Stimulated activated CD8-positive, alpha-beta memory T cell treated with anti-CD3 and anti-CD28 coated beads, Interleukin-7, amount 100 ng/mL, for 24 hours (primary cell): ENCODE measurements around the gene CWC27.
"Not testable (repeated sequence)": the region's sequence is repeated elsewhere in the genome, so short reads cannot be mapped to it uniquely, and the experiment has no call there.

Experiments
- DNase-seq: peaks from one replicate; pipeline ENCODE4 v3.0.0-alpha.2; 2020; ENCODE audit warnings: low read depth

The CWC27 gene

DNA sequence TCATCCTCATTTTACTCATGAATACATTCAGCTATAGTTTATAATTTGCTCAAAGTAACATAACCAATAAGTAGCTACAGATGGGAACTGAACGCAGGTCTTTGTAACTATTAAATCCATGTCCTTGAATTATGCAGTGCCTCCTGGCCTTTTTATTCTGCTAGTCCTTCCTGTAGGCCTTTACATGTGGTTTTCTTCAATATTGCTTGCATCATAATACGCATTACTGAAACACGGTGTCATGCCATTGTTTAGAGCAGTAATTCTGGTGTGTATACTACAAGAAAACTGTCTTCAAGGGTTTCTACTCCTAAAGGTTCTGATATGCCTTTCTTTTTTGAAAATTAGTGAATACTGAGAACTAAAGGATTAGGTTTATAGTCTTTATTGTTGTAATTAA is 20.7 kb downstream of the CWC27 start:
- DNase-seq: no peak

DNA sequence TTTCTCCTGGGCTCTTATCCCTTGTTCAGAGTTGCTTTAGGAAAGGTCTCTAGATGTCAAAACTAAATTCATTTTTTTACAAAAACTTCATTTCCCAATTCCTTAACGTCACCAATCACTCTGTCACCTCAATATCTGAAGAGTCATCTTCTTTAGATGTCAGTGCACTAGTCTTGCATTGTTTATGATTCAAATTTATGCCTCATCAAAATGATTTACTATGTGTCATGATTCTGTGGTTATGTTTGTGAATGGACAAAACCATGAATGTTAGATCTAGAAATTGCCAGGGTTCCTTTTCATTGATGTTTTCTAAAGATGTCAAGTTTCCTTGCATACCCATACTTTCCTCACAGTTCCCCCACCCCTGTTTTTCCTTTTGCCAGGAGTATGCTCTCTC is 21.5 kb downstream of the CWC27 start:
- no peak for DNase-seq

DNA sequence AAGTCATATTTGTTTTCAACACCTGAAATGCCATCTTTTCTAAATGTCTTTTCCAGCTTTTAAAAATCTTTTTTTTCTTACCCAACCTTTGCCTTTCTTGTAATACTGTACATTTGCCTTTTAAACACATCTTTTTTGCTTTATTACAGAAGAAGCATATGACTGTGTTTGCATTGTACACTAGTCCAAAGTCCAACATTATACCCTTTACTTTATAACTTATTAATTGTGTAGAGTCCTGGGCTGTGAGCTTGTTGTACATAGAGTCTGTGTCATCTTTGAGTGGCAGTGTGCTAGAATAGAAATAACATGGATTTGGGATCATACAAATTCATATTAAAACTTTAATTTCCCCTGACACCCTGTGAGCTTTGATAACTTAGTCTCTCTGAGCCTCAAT is 23.7 kb downstream of the CWC27 start:
- no peak for DNase-seq

DNA sequence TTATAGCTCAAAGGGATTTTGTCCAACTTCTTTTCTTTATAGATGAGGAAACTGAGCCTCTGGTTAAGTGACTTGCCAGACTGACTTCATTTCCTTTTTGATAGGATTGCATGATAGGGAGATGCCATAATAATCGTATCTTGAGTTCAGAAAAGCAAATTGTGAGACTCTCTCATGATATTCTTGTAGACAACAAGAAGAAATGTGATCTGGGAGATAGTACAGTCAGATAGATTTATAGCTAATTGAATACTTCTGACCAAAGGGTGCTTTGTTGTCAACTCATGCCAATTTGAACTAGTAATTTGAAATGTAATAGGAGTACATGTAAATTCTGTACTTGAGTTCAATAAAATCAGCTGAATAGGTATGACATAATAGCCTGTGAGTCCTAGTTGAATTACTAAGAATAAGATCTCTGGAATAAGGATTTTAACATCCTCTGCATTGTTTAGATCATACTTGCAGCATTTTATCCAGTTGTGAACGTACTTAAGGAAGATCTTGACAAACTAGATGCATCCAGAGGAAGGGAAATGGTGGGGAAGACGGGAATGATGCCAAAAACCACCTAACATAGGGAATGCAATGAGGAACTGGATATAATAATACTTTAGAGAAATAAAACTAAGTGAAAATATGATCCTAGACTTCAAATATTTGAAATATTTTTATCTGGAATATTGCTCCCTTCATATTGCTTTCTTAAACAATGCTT is 25.5 kb downstream of the CWC27 start:
- DNase-seq: no peak

DNA sequence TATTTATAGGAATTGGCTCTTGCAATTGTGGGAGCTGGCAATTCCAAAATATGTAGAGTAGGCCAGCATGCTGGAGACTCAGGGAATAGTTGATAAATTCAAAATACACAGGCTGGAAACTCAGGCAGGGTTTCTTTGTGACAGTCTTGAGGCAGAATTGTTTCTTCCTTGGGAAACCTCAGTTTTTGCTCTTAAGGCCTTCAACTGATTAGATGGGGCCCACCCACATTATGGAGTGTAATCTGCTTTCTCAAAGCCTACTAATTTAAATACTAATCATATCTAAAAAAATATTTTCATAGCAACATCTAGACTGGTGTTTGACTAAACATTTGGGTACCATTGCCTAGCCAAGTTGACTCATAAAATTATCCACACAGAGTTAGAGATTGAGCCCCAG is 27.6 kb downstream of the CWC27 start:
- DNase-seq: no peak

DNA sequence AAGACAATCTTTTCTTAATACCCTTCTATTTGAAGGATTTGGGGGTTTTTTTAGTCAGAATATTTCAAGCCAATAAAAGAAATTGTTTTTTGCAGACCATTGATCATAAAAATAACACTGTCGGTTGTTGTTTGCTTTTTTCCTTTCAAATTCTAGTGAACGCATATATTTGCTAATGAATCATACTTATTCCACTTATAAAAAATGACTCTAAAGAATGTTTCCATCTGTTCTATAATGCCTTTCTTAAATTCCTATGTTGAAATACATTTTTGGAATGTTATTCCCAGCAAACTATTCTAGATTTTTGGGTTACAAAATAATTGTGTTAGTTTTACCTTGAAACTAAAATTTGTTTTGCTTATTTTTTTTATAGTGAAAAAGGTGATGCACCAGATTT is 32.2 kb downstream of the CWC27 start:
- no peak for DNase-seq

DNA sequence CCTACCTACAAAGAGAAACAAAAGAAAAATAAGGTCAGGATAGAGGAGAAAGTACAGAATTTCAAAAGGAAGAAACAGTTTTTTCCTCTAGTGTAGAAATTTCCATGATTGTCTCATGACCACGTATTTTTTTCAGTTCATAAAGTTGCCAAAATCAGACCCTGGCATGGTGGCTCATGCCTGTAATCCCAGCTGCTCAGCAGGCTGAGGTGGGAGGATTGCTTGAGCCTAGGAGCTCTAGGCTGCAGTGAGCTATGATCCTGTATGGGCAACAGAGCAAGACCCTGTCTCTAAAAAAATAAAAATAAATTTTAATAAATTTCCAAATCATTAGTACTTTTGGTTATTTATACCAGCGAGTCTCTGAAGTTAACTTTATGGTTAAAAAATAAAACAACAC is 37.8 kb downstream of the CWC27 start:
- no peak for DNase-seq

DNA sequence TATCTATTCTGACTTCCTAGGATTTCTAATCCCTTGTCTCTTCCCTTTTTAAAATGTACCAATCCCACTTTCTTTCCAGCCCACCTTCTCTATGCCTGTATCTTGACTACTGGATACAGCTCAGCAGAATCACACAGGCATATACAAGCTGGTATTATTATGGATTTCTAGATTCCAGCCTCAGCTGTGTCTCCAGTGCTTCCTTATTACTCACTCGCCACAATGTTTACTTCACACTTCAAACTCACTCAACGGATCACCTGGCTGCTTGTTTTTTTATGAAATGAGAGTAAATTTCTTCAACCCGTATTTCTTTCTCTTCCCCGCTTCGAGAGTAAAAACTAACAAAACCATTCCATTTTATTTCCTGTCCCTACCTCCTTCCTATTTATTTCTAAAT is 38.8 kb downstream of the CWC27 start:
- DNase-seq: no peak

DNA sequence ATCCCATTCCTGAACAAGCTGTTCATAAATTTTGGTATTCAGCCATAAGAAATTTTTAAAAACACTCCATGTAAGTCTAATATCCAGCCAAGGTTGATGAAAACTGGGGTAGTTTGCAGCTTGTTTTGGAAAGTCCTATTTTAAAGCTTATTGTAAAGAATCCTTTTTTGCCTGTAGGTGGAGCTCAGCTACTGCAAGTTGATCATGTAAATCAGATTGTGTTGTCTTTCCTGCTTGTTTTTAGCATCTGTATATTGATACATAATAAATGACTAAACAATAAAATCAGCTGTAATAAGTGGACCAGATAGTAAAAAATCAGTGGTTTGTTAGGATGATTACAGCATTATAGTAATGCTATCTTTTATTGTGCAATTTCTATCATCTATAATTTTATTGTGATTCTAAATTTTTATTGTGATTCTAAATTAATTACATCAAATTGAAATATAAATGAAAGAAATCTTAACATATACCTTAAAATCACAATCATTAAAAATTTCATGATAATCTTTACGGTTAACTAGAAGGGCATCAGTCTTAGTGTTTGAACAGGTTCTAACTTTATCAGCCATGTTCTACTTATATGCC is 42.4 kb downstream of the CWC27 start:
- DNase-seq: no peak

DNA sequence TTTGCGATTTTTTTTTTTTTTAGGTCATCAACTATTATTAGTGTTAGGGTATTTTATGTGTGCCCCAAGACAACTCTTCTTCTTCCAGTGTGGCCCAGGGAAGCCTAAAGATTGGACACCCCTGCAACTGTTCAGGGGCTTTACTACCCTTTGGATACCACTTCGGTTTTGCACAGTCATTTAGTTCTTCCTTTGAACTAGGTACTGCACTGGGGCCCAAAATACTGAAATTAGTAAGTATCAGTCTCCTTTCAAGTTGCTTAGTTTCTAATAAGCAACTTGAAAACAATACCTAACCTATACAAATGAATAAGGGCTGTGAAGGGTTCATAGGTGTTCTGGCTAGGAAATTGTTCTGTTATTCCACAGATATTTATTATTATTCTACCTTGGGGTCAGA is 45.3 kb downstream of the CWC27 start:
- no peak for DNase-seq

DNA sequence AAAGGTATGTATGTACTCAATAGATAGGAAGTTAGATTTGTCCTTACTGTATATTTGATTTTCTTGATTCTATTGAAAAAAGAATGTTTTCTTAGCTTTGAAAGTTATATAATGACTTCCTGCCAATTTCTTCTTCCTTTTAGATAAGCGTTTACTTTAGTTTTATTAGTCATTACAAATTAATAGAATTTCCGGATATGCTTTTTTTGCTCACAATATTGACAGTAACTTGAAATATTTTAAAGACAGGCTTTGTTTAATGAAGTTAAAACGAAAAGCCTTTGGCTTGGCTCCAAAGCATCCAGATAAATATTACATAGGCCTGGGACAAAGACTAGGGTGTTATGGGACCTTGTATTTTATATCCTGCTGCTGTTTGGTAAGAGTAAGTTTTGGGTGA is 49.5 kb downstream of the CWC27 start:
- no peak for DNase-seq

DNA sequence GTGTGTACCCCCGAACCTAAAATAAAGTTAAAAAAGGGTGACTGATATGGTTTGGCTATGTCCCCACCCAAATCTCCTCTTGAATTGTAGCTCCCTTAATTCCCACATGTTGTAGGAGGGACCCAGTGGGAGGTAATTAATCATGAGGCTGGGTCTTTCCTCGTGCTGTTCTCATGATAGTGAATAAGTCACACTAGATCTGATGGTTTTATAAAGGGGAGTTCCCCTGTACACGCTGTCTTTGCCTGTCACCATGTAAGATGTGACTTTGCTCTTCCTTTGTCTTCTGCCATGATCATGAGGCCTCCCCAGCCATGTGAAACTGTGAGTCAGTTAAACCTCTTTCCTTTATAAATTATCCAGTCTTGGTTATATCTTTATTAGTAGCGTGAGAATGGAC is 50.6 kb downstream of the CWC27 start:
- not testable (repeated sequence) for DNase-seq

DNA sequence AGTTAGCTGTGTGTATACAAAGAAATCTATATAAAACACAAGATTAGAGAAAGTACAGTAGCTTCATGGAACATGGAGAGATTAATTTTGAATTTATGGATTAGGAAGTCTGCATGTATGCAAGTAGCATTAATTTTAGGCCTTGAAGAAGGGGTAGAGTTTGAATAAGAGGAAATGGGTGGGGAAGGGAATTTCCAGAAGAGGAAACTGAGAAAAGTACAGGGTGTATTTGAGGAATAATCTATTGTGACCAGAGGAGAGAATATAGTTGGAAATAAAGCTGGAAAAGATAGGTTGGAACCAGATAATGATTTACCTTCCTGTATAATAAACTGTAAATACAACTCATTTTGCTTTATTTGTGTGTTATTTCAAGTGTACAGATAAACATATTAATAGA is 53.6 kb downstream of the CWC27 start:
- no peak for DNase-seq

DNA sequence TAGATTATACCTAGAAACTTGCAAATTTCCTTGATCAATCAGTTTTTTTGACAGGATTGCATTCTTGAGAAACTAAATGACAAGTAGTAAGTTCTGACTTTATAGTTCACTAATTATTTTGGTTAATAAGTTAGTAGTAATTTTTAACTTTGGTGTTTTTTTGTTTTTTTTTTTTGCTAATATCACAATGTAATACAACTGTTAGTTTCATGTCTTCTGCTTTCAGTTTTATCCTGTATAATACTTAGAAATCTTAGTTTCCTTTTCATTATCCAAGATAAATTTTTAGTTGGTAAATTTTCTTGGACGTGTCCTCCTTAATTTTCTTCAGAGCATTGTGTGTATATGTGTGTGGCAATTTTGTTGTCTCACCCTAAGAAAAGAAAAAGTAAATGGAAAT is 57.8 kb downstream of the CWC27 start:
- no peak for DNase-seq

DNA sequence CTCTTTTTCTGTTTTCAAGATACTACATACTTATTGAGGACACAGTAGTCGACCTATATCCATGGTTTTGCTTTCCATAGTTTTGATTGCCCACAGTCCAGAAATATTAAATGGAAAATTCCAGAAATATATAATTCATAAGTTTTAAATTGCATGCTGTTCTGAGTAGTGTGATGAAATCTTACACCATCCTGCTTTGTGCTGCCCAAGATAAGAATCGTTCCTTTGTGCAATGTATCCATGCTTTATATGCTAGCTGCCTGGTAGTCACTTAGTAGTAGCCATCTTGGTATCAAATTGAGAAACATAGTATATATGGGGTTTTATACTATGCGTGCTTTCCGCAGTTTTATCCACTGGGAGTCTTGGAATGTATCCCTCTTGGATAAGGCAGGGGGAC is 59.0 kb downstream of the CWC27 start:
- DNase-seq: no peak

DNA sequence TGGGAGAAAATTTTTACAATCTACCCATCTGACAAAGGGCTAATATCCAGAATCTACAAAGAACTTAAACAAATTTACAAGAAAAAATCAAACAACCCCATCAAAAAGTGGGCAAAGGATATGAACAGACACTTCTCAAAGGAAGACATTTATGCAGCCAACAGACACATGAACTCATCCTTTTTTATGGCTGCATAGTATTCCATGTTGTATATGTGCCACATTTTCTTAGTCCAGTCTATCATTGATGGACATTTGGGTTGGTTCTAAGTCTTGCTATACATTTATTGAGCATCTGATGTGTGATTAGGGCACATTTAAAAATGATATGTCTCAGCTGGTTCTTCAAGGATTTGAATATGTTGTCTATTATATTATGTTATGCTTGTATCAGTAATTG is 61.9 kb downstream of the CWC27 start:
- DNase-seq: not testable (repeated sequence)

DNA sequence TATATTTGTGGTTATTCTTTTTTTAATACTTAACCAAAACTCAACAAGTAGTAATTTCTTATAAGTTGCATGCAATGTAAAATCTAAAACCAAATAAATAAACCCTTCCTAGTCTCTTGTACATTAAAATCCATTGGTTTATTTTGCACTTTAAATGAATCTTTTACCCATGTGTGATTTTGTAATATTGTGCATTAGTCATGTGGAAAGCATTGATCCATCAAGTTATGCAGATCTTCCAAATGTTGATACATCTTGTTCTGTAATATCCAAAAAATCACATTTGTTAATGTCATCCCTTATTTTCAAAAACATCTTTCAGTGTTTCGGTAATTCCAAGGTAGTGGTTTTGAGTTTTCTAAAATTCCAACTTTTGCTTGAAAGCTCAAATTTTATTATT is 63.3 kb downstream of the CWC27 start:
- no peak for DNase-seq

DNA sequence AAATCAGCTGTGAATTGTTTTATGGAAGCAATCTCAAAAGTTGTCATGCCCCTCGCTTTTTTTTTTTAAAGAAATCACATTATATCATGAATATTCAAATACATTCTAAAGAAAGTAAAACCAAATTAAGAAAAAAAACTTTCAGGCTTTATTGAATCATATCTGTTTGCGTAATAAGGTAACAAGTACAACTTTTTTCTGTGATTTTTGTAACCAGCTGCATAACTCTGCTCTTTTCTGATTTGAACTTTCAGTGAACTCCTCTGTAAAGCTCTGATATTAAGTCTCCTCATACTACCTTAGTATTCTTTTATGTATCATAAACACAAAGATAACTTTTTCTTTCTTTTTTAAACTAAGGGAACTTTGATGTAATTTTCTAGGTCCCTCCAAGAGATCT is 65.3 kb downstream of the CWC27 start:
- DNase-seq: no peak

DNA sequence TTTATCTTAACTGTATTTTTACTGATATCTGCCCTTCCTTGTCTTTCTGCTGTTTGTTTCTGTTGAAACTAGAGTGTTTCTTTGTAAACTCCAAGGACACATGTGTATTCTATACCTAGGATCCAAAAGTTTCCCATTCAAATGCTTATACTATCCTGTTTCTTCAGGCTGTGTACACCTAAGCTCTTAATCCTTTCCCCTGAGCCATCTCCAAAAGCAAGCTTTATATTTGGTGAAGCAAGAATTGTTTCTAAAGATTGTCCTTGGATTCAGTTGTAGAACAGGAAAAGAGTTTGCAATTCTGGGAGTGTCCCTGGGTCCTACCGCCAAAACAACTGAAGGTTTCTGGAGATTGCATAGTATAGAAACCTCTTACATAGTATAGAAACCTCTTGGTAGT is 65.9 kb downstream of the CWC27 start:
- DNase-seq: no peak

DNA sequence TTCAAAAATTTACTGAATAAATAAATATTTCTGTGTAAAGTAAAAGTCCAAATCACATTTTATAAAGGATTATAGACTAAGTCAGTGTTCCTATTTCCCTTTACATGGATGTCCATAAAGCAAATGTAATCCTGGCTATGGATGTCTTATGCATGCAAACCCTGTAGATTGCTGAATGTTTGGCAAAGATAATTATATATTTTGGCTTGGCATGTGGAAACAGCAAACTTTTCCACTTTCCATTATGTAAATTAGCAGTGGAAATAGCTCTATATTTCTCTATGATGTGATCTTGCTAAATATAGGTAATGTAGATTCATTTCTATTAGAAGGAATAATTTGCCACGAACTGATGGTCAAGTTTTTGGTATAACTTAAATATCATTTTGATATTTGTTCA is 66.5 kb downstream of the CWC27 start:
- DNase-seq: no peak

DNA sequence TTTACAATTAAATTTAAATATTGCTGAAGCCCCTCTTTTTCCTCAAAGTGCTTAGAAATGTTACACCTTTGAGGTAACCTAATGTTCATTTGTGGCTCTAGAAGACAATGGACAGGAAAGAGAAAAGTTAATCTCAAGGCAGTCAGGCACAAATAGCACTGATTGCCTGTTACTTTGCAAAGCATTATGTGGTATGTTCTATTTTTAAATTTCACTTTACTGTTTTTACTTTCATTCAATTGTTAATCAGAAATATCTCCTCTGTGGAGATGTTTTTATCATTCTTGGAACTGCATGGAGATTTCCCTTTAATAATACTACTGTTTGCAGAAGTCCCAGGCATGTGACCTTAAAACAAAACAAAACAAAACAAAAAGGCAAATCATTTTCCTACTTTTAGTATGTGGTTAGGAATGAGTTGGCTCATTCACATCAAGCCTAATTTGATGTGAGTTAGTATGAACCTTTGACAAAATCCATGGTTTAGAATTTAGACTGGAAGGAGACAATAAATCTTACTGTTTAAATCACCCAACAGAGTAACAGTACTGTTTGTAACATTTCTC is 67.5 kb downstream of the CWC27 start:
- no peak for DNase-seq

DNA sequence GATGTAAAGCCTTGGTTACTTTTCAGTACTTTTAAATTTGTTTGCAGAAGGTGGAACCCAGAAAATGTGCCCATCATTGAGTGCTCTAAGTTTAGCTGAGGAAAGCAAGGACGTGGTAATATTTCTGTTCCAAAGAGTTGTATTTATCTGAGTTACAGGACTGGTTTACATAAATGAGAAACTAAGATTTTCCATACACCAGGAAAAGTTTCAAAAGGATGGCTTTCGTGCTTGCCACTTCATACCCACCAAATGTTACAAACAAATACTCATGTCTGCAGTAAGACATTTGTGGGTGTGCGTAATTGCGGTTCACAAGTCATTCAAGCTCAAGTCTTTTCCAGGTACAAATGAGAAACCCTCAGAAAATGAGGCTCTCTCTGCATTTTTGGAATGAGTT is 68.1 kb downstream of the CWC27 start:
- DNase-seq: no peak

DNA sequence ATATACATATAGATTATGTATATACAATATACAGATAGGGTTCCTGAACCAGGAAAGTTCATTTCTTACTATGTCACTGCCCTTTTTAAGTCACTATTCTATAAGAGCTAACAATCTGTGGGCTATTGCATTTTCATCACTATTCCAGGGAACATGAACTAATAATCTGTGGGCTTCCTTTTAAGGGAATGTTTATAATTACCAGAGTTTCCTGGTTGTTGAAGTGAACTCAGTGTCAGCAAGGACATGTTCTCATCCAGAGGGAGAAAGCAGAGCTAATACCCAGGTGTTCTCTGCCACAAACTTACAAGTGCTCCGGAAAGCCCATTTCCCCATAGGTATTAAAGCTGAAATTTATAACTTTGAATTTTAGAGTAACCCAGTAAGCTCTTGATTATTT is 69.6 kb downstream of the CWC27 start:
- no peak for DNase-seq

DNA sequence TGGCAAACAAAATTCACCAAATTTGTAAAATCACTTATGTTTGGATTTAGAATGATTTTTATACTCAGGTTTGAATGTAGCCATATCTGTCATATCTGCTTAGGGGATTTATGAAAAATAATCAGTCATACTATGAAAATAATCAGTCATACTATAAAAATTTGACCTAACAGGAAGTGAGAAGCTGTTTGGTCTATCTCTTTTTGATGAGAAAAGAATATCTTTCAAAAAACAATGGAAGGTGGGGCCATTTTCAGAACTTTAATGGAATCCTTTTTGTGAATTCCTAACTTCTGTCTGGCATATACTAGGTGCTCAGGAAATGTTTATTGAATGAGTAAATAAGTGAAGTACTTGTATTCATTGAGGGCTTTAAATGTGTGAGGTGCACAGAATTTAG is 70.1 kb downstream of the CWC27 start:
- DNase-seq: no peak
